GM12872 (cell line): Measurements from ENCODE around the gene DBF4B.

Experiments used
- CTCF ChIP-seq: IDR thresholded peaks from 3 replicates; pipeline ENCODE4 v1.5.1; 2011; ENCODE audit warnings: low read depth, mild to moderate bottlenecking, low read length, moderate library complexity; ENCODE audit not compliant: insufficient read depth

The DBF4B gene

GRCh38 chr17:44759916-44760243 lies 51.4 kb downstream of the DBF4B start:
- no peak for TF ChIP-seq CTCF

- TF ChIP-seq CTCF: no peak
Measured at GRCh38 chr17:44760474-44761308, 52.2 kb downstream of the DBF4B start.

GRCh38 chr17:44761932-44762810 lies 53.7 kb downstream of the DBF4B start:
- TF ChIP-seq CTCF: no peak

- TF ChIP-seq CTCF: no peak
Measured at GRCh38 chr17:44763170-44763569, 54.7 kb downstream of the DBF4B start.

GRCh38 chr17:44765965-44766364 lies 57.5 kb downstream of the DBF4B start:
- TF ChIP-seq CTCF: no peak

GRCh38 chr17:44766409-44767038 lies 58.1 kb downstream of the DBF4B start:
- no peak for TF ChIP-seq CTCF

GRCh38 chr17:44767493-44767892 lies 59.0 kb downstream of the DBF4B start:
- no peak for TF ChIP-seq CTCF
